HepG2 (cell line): ENCODE measurements around the gene SIGMAR1. TPM values are rescaled to one million over a fixed set of nuclear protein-coding genes. Genes with fewer than 3 reads are reported as not detected.

Source experiments
- DPF2 ChIP-seq: sonication (generic); formaldehyde crosslinking; IDR thresholded peaks from 2 replicates; pipeline ENCODE4 v1.4.0; 2020; ENCODE audit warnings: mild to moderate bottlenecking, low read depth, missing genetic modification reagents, borderline replicate concordance
- EHMT2 ChIP-seq: fragments of 200-600 bp; sonication (generic); IDR thresholded peaks from 2 replicates; pipeline ENCODE4 v1.7.0; 2017; ENCODE audit warnings: antibody characterized with exemption, low read depth, low read length, borderline replicate concordance
- FOXA3 ChIP-seq: IDR thresholded peaks from 2 replicates; pipeline ENCODE4 v1.6.1; 2016; ENCODE audit warnings: missing genetic modification reagents, missing compliant biosample characterization
- HNRNPLL ChIP-seq: fragments of 200-400 bp; formaldehyde crosslinking; IDR thresholded peaks from 2 replicates; pipeline ENCODE4 v1.6.1; 2017; ENCODE audit warnings: mild to moderate bottlenecking, low read depth, low read length; ENCODE audit not compliant: poor library complexity, severe bottlenecking
- NCOA5 ChIP-seq: sonication (generic); formaldehyde crosslinking; IDR thresholded peaks from 2 replicates; pipeline ENCODE4 v1.4.0; 2020; ENCODE audit warnings: missing genetic modification reagents
- PLRG1 ChIP-seq: fragments of 450-650 bp; conservative IDR thresholded peaks from 2 replicates; pipeline ENCODE4 v1.6.1; 2016
- RAD21 ChIP-seq: fragments of 450-650 bp; formaldehyde crosslinking; IDR thresholded peaks from 2 replicates; pipeline ENCODE4 v1.5.0; 2020; ENCODE audit warnings: mild to moderate bottlenecking
- RARG ChIP-seq: sonication (generic); formaldehyde crosslinking; IDR thresholded peaks from 2 replicates; pipeline ENCODE4 v1.4.0; 2020; ENCODE audit warnings: low read depth, mild to moderate bottlenecking, missing genetic modification reagents
- TSC22D2 ChIP-seq: sonication (generic); formaldehyde crosslinking; IDR thresholded peaks from 2 replicates; pipeline ENCODE4 v1.5.1; 2020; ENCODE audit warnings: missing genetic modification reagents, mild to moderate bottlenecking, borderline replicate concordance
- ZBTB3 ChIP-seq: sonication (generic); formaldehyde crosslinking; IDR thresholded peaks from 2 replicates; pipeline ENCODE4 v1.4.0; 2020; ENCODE audit warnings: low read depth, mild to moderate bottlenecking, moderate library complexity, missing genetic modification reagents, borderline replicate concordance
- ZFP36 ChIP-seq: fragments of 150-350 bp; IDR thresholded peaks from 2 replicates; pipeline ENCODE4 v1.6.1; 2018; ENCODE audit warnings: borderline replicate concordance, low read length, low read depth; ENCODE audit not compliant: partially characterized antibody
- ZFP36L1 ChIP-seq: sonication (generic); formaldehyde crosslinking; IDR thresholded peaks from 2 replicates; pipeline ENCODE4 v1.8.0; 2022; ENCODE audit warnings: mild to moderate bottlenecking, missing genetic modification reagents, moderate library complexity
- ZFP37 ChIP-seq: sonication (generic); formaldehyde crosslinking; IDR thresholded peaks from 2 replicates; pipeline ENCODE4 v1.4.0; 2020; ENCODE audit warnings: missing genetic modification reagents, borderline replicate concordance
- ZNF780A ChIP-seq: sonication (generic); formaldehyde crosslinking; IDR thresholded peaks from 2 replicates; pipeline ENCODE4 v1.8.0; 2022; ENCODE audit warnings: mild to moderate bottlenecking, missing genetic modification reagents, moderate library complexity
- ZNF878 ChIP-seq: sonication (generic); formaldehyde crosslinking; IDR thresholded peaks from 2 replicates; pipeline ENCODE4 v1.8.1; 2023; ENCODE audit warnings: mild to moderate bottlenecking, missing genetic modification reagents, moderate library complexity
- polyA plus RNA-seq, 8 experiments: library from polyadenylated mRNA; depleted of rRNA in 3 of 8; stranded (reverse) in 7 of 8; unstranded in 1 of 8; fragments of >200 nt; fragmentation: Illumina TruSeq in 4 of 8; extraction: Trizol in 4 of 8; gene quantifications; 2 replicates each; pipeline versions ENCODE4 v1.2.1 to v1.2.3, GENCODE V29; 2011 to 2016; ENCODE audit warnings: low read depth in 4 of 8, missing spikeins in 1 of 8, mixed read lengths in 1 of 8; ENCODE audit not compliant: insufficient read depth in 1 of 8
- total RNA-seq, 5 experiments: library from RNA; depleted of rRNA; stranded (reverse); fragments of >200 nt; fragmentation: Illumina TruSeq; extraction: Trizol; gene quantifications; 2 replicates each; pipeline ENCODE4 v1.2.3, GENCODE V29; 2016; ENCODE audit warnings: low read depth in 1 of 5
- TF ChIP-seq, protein P1 (sequence below): sonication (generic); formaldehyde crosslinking; IDR thresholded peaks from 2 replicates; pipeline ENCODE4 v1.4.0; 2020; ENCODE audit warnings: mild to moderate bottlenecking, missing genetic modification reagents
- TF ChIP-seq, protein P2 (sequence below): sonication (generic); formaldehyde crosslinking; IDR thresholded peaks from 2 replicates; pipeline ENCODE4 v1.5.0; 2020; ENCODE audit warnings: mild to moderate bottlenecking, missing genetic modification reagents, borderline replicate concordance
- TF ChIP-seq, protein P3 (sequence below): IDR thresholded peaks from 2 replicates; pipeline ENCODE4 v1.6.1; 2016; ENCODE audit warnings: missing biosample characterization, missing genetic modification reagents, low read depth
- TF ChIP-seq, protein P4 (sequence below): sonication (generic); formaldehyde crosslinking; IDR thresholded peaks from 2 replicates; pipeline ENCODE4 v1.4.0; 2020; ENCODE audit warnings: mild to moderate bottlenecking, missing genetic modification reagents
- TF ChIP-seq, protein P5 (sequence below): fragments of 450-650 bp; IDR thresholded peaks from 2 replicates; pipeline ENCODE4 v1.6.1; 2017; ENCODE audit warnings: mild to moderate bottlenecking

Gene SIGMAR1
- total and polyA plus RNA-seq, 2 of the 13 experiments (the other 11 are each of a cell fraction or from before 2014, with no cell fraction given) = 38.9 to 60.8 TPM

DNA sequence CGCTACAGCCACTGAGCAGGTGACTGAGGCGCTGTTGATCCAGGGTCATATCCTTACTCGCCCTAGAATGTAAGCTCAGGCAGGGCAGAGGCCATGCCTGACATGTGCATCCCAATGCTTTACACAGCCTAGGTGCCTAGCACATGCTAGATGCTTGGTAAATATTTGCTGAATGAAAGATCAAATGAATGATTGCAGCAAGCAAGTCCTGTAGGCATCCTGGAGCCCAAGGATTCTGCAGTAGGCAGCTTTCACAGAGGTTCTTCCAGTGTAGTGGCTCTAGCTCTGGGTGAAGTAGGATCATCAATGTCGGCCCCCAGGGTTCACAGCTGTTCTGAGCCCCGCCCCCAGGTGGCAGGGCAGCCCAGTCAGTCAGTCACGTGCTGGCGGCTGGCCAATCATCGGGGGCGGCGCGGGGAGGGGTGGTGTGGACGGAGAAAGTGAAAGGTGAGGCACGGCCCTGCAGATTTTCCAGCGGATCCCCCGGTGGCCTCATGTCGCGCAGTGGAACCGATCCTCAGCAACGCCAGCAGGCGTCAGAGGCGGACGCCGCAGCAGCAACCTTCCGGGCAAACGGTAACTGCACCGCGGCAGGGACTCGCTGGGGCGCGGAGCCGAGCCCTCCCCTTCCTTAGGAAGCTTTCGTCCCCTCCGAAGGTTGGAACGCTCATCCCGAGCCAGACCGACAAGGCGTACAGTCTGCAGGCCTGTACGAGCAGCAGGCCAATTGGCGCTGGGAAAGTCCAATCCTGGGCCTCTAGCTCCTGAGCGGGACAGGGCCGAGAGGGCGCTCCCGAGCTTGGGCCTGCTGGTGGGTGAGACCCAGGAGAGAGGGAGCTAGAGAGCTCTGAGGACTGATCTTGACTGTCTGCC lies 8.9 kb upstream of the SIGMAR1 start, which contains the start of gene GALT (continued):
- no peak for TF ChIP-seq DPF2 (CRISPR knock-in tag)
- TF ChIP-seq, protein P1, sequence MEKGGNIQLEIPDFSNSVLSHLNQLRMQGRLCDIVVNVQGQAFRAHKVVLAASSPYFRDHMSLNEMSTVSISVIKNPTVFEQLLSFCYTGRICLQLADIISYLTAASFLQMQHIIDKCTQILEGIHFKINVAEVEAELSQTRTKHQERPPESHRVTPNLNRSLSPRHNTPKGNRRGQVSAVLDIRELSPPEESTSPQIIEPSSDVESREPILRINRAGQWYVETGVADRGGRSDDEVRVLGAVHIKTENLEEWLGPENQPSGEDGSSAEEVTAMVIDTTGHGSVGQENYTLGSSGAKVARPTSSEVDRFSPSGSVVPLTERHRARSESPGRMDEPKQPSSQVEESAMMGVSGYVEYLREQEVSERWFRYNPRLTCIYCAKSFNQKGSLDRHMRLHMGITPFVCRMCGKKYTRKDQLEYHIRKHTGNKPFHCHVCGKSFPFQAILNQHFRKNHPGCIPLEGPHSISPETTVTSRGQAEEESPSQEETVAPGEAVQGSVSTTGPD (CRISPR knock-in tag) = peak; percentile 18; the same call in 1 of the 2 replicates
- TF ChIP-seq, protein P2, sequence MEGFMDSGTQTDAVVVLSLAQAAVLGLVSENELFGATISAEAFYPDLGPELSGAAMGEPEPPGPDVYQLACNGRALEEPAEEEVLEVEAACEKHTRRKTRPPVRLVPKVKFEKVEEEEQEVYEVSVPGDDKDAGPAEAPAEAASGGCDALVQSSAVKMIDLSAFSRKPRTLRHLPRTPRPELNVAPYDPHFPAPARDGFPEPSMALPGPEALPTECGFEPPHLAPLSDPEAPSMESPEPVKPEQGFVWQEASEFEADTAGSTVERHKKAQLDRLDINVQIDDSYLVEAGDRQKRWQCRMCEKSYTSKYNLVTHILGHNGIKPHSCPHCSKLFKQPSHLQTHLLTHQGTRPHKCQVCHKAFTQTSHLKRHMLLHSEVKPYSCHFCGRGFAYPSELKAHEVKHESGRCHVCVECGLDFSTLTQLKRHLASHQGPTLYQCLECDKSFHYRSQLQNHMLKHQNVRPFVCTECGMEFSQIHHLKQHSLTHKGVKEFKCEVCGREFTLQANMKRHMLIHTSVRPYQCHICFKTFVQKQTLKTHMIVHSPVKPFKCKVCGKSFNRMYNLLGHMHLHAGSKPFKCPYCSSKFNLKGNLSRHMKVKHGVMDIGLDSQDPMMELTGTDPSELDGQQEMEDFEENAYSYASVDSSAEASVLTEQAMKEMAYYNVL (CRISPR knock-in tag) = peak; percentile 49
- no peak for TF ChIP-seq PLRG1
- TF ChIP-seq ZNF878 (CRISPR knock-in tag) = no peak
- TF ChIP-seq, protein P3, sequence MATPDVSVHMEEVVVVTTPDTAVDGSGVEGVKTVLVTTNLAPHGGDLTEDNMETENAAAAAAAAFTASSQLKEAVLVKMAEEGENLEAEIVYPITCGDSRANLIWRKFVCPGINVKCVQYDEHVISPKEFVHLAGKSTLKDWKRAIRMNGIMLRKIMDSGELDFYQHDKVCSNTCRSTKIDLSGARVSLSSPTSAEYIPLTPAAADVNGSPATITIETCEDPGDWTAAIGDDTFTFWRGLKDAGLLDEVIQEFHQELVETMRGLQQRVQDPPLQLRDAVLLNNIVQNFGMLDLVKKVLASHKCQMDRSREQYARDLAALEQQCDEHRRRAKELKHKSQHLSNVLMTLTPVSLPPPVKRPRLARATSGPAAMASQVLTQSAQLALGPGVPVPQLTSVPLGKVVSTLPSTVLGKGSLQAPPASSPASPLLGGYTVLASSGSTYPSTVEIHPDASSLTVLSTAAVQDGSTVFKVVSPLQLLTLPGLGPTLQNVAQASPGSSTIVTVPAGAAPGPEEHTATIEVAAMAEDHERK = peak; percentile 12; the same call in 1 of the 2 replicates
- TF ChIP-seq, protein P4, sequence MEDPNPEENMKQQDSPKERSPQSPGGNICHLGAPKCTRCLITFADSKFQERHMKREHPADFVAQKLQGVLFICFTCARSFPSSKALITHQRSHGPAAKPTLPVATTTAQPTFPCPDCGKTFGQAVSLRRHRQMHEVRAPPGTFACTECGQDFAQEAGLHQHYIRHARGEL (CRISPR knock-in tag) = no peak
- no peak for TF ChIP-seq ZFP36
- peak; percentile 51; the same call in 1 of the 2 replicates for TF ChIP-seq TSC22D2
- TF ChIP-seq EHMT2 = no peak
- no peak for TF ChIP-seq ZNF780A
- TF ChIP-seq ZFP37 = no peak
- peak; percentile 81 for TF ChIP-seq FOXA3 (CRISPR knock-in tag)
- no peak for TF ChIP-seq RARG (CRISPR knock-in tag)
- TF ChIP-seq, protein P5, sequence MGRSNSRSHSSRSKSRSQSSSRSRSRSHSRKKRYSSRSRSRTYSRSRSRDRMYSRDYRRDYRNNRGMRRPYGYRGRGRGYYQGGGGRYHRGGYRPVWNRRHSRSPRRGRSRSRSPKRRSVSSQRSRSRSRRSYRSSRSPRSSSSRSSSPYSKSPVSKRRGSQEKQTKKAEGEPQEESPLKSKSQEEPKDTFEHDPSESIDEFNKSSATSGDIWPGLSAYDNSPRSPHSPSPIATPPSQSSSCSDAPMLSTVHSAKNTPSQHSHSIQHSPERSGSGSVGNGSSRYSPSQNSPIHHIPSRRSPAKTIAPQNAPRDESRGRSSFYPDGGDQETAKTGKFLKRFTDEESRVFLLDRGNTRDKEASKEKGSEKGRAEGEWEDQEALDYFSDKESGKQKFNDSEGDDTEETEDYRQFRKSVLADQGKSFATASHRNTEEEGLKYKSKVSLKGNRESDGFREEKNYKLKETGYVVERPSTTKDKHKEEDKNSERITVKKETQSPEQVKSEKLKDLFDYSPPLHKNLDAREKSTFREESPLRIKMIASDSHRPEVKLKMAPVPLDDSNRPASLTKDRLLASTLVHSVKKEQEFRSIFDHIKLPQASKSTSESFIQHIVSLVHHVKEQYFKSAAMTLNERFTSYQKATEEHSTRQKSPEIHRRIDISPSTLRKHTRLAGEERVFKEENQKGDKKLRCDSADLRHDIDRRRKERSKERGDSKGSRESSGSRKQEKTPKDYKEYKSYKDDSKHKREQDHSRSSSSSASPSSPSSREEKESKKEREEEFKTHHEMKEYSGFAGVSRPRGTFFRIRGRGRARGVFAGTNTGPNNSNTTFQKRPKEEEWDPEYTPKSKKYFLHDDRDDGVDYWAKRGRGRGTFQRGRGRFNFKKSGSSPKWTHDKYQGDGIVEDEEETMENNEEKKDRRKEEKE = no peak
- TF ChIP-seq ZFP36L1 (CRISPR knock-in tag) = peak; percentile 73; the same call in 1 of the 2 replicates
- TF ChIP-seq RAD21 (CRISPR knock-in tag) = peak; percentile 60
- TF ChIP-seq NCOA5 (CRISPR knock-in tag) = no peak
- TF ChIP-seq HNRNPLL = peak; percentile 72
- TF ChIP-seq ZBTB3 = no peak
